SIG-M5 (cell line): ENCODE measurements around the gene TF.
"Not testable (repeated sequence)": the region's sequence is repeated elsewhere in the genome, so short reads cannot be mapped to it uniquely, and the experiment has no call there.

Experiments used
- DNase-seq: peaks from one replicate; lab custom pipeline; 2025; lab: John Stamatoyannopoulos, UW

TF gene

DNA sequence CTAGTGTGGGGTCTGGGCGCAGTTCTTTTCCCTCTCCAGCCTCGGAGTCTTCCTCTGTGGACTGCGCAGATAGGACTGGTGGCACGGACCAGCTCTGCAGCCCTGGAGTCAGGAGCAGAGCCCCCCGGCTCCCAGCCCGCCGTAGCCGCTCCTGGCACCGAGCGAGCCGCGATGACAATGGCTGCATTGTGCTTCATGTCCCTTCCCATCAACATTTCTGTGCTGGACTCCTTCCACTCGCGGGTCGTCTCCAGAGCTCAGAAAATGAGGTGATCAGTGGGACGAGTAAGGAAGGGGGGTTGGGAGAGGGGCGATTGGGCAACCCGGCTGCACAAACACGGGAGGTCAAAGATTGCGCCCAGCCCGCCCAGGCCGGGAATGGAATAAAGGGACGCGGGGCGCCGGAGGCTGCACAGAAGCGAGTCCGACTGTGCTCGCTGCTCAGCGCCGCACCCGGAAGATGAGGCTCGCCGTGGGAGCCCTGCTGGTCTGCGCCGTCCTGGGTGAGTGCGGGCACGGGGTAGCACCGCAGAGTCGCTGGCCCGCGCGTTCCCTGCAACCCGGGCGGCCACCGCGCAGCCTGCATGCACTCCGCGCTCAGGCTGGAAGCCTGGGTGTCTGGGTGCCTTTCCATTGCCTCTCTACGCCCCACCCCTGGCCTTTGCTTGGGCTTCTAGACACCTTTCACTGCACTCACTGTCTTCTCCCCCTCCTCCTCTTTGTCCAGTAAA is at the start of gene TF:
Gene TF (plus strand): TSS at position 413 of the 731 bp plus-strand sequence. CDS start 48 bp downstream, at position 461.
- DNase-seq = no peak

DNA sequence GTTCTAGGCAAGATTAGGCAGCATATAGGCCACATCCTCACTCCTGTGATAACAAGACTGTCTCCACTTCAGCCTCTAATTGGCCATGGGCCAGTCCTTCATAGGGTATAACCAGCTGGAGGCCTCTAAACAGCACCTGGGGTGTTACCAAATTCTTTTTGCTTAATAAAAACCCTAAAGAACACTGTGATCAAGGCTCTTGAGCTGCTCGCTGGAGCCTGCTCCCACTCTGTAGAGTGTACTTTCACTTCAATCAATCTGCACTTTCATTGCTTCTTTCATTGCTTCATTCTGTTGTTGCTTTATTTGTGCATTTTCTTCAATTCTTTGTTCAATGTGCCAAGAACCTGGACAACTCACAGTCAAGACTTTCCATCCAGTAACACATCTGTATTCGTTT is 48.2 kb upstream of the TF start:
- no peak for DNase-seq

DNA sequence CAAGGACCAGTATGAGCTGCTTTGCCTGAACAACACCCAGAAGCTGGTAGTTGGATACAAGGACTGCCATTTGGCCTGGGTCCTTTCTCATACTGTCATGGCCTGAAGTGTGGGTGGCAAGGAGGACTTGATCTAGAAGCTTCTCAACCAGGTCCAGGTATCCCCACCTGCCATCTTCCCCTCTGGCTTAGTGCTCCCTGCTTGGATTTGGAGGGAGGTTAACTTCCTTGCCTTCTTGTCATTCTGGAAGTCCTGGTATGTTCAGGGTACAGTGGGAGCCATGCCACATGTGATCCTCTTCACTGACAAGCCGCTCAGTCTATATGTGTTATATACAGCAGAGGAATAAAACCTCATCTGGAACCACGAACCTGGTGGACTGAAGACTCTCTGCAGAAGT is 46.7 kb upstream of the TF start:
- DNase-seq = no peak

DNA sequence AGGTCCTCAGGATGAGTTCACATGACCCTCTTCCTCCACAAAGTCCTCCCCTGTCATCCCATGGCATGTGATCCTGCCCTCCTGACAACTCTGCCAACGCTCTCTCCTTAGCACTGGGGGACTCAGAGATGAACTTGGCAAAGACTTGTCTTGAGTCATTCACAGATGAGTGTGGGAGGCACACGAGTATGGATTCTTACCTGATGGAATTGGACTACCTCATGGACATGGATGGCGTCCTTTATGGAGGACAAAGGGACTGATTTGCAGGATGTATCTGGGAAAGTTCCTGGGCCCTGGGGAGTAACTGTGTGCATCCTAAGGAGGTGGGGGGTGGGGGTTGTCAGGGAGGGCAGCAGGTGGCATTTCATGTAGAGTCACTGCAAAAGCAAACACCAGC is 46.3 kb upstream of the TF start:
- DNase-seq = no peak

GRCh38 chr3:133700351-133700750 is 45.8 kb upstream of the TF start:
- DNase-seq = no peak

DNA sequence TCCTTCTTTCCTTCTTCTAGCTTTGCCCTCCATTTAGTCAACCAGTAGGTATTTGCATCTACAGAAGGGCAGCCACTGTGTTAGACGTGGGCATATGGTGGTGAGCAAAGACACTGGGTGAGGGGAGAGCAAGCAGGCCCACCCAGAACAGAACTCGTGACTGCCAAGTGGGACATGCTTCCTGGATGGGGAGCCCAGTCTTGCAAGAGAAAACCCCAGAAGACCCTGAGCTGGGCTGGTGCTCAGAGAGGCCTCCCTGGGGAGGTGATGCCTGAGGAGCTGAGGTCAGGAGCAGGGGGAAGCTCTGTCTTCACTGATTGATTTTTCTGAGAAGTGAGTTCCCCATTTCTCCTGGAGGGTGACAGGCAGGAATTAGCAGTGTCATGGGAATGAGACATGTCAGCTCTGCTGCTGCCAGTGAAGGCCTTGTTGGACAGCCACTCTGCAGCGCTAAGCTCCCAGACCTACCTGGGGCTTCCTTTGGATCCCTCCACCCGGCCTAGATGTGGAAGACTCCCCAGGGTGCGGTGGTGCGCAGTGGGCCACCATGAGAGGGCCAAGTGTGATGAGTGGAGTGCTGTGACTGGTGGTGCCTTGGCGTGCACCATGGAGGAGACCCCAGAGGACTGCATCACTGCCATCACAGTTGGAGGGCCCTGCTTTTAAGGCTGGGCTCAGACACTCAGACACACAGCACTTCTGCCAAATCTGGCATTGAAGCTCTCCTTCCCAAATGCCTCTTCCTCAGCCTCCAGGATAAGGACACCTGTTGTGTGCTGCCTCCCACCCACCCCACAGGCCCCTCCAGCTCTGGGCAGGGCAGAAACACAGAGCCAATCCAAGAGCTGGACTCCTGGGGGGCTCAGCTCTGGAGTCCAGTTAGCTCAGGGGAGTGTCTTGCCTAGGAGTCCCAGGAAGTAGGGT is 44.5 kb upstream of the TF start:
- no peak for DNase-seq

DNA sequence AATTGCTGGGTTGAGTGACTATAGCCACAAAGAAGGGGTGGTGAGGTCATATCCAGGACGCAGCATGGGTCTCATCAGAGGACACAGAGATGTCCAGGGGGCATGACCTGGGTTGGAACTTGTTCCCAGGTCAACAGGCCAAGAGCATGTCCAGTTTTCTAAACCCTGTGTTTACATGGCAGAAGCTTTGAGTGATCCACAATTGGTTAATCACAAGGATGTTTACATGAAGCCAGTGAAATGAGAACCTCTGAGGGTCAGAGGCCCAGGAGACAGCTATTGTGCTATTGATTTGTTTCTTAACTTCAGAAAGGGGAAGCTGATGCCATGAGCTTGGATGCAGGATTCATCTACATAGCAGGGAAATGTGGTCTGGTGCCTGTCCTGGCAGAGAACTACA is 42.3 kb upstream of the TF start:
- no peak for DNase-seq

DNA sequence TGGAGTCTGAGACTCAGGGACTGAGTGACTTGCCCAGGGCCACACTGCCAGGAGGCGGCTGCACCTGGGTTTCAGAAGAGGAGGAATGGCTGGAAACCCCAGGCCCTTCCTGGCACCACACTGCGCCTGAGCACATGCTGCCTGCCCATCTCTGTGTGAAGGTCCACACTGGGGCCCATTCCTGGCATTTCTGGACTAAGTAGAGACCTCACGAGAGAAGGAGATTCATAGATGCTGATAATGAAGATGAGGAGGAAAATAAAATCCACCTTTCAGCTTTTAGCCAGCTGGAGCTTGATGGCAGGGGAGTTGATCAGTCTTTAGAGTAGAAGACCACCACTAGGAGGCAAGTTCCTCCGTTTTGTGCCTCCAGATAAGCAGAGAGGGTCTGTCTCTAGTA is 40.2 kb upstream of the TF start:
- no peak for DNase-seq

DNA sequence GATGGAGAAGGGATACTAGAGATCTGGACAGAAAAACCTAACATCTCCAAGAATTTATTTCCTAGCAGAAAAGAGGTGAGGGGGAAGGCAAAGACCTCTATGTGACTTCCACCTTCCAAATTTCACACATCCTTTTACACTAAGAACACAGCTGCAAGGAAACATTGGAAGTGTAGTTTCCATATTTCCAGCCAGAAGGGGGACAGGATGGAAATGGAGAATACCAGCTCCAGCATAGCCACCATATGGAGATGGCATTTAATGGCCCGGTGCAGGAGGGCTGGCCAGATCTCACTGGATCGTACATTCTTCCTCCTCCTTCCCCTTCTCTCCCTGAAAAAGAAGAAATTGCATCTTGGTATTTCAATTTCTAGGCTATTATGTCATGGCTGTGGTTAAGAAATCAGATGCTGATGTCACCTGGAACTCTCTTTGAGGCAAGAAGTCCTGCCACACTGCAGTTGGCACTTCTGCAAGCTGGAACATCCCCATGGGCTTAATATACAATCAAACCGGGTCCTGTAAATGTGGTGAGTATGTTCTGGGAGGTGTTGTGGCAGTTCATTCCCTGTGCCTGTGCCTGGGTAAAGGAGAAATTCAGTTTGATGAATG is 36.9 kb upstream of the TF start:
- no peak for DNase-seq

DNA sequence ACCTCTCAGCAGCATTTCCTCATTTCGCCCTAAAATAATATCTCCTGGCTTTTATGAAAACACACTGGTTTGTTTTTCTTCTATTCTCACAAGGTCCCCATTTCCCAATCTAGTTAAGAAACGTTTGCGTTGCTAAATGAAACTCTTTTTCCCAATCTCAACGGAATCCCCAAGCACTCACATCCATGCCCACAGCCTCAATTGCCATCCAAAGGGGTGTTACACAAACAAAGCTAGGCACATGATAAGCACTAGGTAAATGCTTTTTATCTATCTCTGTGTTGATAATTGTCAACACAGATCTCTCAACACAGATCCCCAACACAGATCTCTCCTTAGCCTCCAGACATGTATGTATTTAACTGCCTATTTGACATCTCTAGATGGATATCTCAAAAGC is 35.2 kb upstream of the TF start:
- DNase-seq = no peak

DNA sequence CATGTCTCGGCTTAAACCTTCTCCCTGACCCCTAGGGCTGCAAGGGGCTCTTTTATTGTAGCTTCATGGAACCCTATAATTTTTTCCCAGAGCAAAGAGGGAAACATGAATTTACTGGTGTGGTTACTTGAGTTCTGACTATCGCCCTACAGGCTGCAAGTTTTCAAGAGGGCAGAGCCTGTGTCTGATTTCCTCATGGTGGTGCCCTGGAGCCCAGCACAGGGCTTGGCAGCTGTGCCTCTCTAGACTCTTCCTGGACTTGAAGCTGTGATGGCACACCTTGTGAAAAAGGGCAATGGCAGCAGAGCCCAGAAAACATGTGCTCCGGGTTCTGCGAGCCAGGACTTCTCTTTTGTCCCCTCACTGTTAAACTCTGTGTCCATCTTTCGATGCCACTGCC is 34.2 kb upstream of the TF start:
- no peak for DNase-seq

GRCh38 chr3:133713347-133713746 is 32.8 kb upstream of the TF start:
- DNase-seq = no peak

- DNase-seq = no peak
Measured at GRCh38 chr3:133717424-133717823, 28.8 kb upstream of the TF start.

DNA sequence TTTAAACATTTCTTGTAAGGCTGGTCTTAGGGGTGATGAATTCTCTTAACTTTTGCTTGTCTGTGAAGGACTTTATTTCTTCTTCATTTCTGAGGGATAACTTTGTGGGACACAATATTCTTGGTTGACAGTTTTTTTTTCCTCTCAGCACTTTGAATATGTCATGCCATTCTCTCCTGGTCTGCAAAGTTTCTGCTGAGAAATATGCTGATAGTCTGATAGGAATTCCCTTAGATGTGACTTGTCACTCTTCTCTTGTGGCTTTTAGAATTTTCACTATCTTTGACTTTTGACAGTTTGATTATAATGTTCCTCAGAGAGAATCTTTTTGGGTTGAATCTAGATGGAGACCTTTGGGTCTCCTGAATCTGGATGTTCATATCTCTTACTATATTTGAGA is 23.3 kb upstream of the TF start:
- DNase-seq = no peak

GRCh38 chr3:133730993-133731392 is 15.2 kb upstream of the TF start:
- no peak for DNase-seq

GRCh38 chr3:133732231-133732630 is 14.0 kb upstream of the TF start:
- not testable (repeated sequence) for DNase-seq

DNA sequence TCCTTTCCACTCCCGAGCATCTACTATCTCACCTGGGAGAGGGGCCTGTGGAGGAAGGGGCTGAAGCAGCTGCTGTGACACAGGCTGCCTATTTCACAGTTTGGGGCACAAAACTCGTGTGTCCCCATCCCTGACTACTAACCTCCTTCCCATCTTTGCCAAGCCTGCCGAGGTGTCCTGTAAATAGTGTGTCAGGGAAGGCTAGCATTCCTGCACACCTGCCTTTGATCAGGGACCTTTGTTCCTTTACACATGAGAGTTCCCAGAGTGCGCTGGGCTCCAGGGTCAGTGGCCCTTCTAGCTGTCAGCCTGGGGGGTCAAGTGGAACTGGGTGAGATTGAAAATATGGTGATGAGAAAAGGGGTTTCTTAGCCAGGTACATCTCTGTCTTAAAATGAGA is 13.0 kb upstream of the TF start:
- DNase-seq = no peak

- no peak for DNase-seq
Measured at GRCh38 chr3:133734305-133734704, 11.9 kb upstream of the TF start.

DNA sequence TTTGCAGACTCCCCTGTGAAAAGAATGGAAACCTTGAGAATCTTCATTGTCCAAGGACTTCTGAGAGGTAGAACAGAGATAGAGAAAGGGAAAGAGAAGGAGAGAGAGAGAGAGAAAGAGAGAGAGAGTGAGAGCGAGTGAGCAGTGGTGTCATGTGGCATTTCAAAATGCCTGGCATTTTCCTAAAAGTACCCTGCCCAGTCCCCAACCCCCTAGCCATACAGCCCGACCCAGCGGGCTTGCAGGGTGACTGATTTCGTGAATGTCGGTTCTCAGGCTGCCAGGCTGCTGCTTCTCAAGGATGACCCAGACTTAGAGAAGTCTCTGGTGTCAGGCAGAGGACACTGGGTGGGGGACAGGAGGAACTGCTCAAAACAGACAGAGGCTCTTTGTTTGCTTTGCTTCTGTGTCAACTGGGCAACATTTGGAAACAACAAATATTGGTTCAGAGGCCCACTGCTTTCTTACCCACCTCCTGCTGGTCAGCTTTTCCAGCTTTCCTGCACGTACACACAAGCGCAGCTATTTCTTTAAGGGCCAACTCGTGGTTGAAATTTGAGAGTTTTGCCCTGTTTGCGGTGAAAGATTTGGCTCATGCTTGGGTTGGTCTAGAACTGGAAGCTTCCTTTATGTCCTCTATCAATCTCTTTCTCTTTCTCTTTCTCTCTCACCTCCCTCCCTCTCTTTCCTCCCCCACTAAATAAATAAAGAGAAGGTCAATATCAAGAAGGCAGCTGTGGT is 3.7 kb upstream of the TF start:
- DNase-seq = no peak

DNA sequence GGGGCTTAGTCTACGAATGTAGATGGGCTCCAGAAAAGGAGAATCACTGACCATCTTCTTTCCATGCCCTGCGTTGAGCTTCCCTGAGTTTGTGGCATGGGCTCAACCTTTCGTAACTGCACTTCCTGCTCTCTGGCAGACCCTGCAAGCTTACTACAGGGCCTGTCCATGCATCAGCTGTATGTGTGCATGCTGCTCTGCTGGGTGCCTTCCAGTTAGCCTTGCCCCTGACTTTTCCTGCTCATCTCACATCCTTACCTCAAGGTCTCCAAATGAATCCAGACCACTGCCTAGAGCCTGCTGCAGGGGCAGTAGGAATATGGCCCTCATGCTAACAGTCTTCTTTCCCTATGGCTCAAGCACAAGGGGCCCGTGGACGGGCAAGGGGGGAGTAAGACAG is 2.0 kb upstream of the TF start:
- no peak for DNase-seq

DNA sequence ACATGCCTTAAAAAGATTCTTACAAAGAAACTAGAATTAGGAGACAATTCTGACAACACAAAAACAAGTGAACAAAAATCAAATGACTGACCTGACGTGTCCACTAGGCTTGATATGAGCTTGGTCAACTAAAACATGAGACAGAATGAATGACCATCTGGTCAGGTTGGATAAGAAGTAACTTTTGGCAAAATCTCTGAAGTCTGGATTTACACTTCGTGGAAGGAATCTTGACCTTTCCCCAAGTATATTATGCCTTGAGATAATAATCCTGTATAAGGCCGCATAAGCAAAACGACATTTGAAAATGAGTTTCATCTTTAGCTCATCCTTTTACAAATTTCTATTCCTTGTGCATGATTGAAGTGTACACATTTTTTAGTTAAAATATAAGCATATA is 1.1 kb upstream of the TF start:
- no peak for DNase-seq

DNA sequence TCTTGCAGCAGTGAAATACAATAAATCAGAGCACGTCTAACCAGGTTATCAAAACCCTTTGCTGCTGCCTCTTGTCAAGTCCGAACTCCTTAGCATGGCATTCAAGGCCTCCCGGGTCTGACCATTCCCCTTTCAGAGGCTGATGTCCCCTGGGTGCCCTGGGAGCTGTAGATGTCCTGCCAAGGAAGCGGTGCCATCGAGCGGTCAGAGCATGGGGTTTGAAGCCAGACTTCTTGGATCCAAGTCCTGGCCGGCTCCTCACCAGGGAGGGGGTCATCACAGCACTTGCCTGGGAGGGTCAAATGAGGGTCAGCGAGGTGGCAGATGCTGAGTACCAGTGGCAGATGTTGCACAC is 496 bp downstream of the TF start:
- no peak for DNase-seq
